Measurements from ENCODE around the gene RGS3.

The RGS3 gene

DNA sequence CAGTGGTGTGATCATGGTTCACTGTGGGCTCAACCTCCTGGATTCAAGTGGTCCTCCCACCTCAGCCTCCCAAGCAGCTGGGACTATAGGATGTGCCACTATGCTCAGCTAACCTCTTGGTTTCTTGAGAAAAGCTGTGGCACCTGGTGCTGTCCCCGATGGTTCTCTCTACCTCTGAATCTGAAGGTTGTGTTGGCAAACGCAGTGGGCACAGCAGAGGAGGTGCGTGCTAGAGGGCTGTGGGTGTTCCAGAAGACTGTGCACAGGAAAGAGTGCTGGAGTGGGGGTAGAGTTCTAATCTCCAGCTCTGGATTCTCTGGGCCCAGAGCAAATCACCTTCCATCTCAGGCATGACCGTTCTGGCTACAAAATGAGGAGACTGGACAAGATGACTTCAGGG lies 12.5 kb downstream of the RGS3 start:
- TF ChIP-seq, protein P1, sequence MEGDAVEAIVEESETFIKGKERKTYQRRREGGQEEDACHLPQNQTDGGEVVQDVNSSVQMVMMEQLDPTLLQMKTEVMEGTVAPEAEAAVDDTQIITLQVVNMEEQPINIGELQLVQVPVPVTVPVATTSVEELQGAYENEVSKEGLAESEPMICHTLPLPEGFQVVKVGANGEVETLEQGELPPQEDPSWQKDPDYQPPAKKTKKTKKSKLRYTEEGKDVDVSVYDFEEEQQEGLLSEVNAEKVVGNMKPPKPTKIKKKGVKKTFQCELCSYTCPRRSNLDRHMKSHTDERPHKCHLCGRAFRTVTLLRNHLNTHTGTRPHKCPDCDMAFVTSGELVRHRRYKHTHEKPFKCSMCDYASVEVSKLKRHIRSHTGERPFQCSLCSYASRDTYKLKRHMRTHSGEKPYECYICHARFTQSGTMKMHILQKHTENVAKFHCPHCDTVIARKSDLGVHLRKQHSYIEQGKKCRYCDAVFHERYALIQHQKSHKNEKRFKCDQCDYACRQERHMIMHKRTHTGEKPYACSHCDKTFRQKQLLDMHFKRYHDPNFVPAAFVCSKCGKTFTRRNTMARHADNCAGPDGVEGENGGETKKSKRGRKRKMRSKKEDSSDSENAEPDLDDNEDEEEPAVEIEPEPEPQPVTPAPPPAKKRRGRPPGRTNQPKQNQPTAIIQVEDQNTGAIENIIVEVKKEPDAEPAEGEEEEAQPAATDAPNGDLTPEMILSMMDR (conservative IDR thresholded peaks at IDR 0.05): no peak

DNA sequence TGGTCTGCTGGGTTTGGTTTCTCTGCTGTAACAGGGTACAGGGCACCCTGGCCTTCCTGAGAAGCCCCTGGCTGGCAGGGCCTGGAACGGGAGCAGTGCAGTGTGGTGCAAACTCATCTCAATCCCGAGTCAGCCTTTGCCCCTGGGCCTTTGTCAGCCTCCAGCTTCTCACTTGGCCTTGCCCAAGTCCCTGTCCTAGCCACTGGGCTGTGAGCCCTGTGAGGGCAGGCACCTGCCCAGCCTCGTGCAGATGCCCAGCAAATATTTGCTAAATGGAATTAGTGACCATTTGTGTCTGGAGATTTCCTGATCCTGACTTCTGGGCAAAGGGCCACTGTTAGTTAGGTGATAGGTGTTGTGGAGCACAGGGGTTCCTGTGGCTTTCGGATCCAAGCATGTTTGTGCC lies 13.0 kb downstream of the RGS3 start:
- TF ChIP-seq, protein P1 (conservative IDR thresholded peaks at IDR 0.05): no peak

More for the DNA sequence above, 12.5 kb downstream of the RGS3 start:
- no peak overlapping the region for H3K27ac ChIP-seq

DNA sequence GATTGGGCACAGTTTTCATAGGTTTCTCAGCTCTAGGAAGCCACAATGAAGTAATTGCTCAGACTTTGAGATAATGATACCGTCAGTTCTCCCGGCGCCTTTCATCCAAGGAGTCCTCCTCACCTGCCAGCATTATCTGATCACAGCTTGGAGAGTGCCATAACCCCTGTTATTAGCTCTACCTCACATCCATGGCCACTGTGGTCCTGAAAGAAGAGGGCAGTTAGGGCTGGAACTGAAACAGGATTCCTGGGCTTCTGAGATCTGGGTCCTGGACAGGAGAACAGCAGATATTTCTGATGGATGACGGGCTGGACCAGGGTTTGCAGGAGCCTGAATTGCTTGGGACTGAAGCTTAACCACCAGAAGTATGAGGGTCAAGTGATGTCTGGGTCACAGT lies 13.5 kb downstream of the RGS3 start:
- no peak overlapping the region for H3K27ac ChIP-seq
- TF ChIP-seq, protein P1 (conservative IDR thresholded peaks at IDR 0.05): no peak

More for the DNA sequence above, 13.0 kb downstream of the RGS3 start:
- H3K27ac ChIP-seq: no peak overlapping the region

DNA sequence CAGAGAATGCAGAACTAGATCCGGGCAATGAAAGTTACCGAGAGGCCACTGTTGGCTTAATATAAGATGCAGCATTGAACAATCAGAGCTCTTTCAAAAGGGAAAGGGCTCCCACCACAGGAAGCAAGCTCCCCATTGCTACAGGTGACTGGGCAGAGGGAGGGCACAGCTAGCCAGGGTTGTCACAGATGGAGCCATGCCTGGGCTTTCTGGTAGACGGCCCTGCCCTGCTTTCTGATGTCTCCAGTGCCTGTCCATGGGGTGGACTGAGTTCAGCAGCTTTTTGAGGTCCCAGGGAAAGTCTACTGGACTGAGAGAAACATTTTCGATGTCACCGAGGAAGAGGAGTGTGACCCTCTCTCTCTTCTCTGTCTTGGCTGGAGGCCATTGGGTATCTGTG lies 14.1 kb downstream of the RGS3 start:
- TF ChIP-seq, protein P1 (conservative IDR thresholded peaks at IDR 0.05): no peak
- no peak overlapping the region for H3K27ac ChIP-seq

DNA sequence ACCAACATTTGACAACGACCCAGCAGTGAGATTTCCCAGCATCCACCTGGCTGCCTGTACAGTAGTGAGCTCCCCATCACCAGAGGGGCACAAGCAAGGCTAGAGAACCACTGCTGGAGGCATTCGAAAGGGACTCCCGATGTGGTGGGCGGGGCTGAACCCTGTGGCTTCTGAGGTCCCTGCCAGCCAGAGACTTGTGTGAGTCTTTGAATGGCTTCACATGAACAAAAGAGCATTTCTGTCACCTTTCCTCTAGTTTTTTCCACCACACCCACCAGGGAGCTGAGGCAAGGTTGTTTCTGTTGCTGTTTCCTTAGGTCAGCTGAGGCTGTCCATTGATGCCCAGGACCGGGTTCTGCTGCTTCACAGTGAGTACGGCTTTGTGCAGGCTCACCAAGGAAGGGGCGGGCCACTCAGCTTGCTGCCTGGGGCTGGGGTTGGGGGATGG lies 15.7 kb downstream of the RGS3 start:
- peak overlapping the region; percentile 93 for H3K27ac ChIP-seq
- TF ChIP-seq, protein P1 (conservative IDR thresholded peaks at IDR 0.05): no peak

DNA sequence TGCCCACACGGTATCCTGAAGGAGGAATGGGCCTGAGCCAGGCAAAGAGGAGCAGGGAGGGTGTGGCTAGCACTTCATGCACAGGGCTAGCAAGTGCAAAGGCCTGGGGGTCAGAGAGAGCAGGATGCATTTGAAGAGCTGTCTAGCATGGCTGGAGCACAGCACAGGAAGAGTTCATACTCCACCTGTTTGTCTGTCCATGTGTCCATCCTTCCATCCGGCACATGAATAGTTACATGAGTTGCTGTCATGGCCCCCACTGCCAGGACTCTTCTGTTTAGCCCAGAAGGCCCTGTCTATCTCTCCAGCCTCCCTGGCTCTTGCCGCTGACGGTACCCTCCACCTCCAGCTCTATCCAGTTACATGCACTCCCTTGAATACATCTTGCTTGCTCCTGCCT lies 17.1 kb downstream of the RGS3 start:
- peak overlapping the region; percentile 93 for H3K27ac ChIP-seq
- TF ChIP-seq, protein P1 (conservative IDR thresholded peaks at IDR 0.05): no peak

DNA sequence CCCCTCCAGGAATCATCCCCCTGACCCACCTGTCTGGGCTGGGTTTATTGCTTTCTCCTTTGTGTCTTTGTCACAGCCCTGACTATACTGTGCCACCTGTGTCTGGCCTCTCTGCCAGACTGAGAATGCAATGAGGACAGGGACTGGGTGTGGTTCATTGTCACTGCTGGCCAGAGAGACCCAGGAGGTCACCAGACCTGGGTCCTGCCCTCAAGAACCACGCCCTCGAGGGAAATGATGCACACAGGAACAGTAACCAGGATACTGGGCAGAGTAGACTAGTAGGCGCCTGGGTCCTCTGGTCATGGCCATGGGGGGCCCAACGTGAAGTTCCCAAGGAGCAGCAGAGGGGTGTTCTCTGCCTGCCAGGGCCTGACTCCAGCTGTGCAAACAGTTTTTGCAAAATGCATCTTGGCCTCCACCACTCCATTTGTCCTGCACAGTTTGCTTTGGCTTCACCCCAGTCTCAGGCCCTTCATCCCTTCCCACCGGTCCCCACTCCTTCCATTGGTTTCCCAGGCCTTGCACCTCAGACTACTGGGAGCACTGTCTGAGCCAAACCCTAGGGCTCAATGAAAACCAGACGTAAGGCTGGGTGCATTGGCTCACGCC lies 17.8 kb downstream of the RGS3 start:
- peak overlapping the region; percentile 93 for H3K27ac ChIP-seq
- TF ChIP-seq, protein P1 (conservative IDR thresholded peaks at IDR 0.05): no peak
